HK-2 (cell line): ENCODE results near the gene WDR3.

Source experiments
- DNase-seq: peaks from one replicate; pipeline ENCODE4 v3.0.0-alpha.2; 2018; ENCODE audit not compliant: unreplicated experiment

Gene WDR3

DNA sequence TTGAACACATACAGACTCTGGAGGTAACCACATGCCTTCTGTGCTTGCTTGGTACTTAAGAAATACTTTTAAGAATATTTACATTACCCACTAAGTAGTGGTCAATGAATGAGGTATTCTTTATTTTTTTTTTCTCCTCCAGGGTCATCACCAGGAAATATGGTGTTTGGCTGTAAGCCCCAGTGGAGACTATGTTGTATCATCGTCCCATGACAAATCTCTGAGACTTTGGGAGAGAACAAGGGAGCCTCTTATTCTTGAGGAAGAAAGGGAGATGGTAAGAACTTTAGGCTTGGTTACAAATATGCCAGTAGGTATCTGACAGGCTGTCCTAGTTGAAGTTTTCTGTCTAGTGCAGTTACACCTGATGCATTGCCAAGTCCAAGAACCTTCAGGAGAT lies 22.8 kb downstream of the WDR3 start:
- no peak for DNase-seq

DNA sequence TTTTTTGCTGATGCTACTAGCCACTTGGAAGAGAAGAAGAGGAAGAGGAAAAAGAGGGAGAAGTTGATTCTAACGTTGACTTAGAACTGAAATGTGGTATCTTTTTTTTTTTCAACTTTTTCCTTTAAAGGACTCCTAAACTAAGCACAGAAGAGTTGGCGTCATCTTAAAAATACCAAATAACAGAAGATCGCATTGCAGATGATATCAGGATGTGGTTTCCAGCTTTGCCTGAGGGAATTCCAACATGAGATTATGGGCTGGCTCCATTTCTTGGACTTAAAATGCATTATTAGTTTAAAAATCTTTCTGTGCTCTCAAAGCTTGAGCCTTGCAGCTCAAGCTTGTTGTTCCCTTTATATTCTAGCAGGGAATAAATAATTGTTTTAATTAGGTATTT lies 29.8 kb downstream of the WDR3 start:
- DNase-seq: no peak

GRCh38 chr1:117964290-117965038 lies 34.9 kb downstream of the WDR3 start:
- DNase-seq: no peak

GRCh38 chr1:117967477-117967876 lies 37.9 kb downstream of the WDR3 start:
- no peak for DNase-seq

- no peak for DNase-seq
Measured at GRCh38 chr1:117967881-117968280, 38.3 kb downstream of the WDR3 start.

DNA sequence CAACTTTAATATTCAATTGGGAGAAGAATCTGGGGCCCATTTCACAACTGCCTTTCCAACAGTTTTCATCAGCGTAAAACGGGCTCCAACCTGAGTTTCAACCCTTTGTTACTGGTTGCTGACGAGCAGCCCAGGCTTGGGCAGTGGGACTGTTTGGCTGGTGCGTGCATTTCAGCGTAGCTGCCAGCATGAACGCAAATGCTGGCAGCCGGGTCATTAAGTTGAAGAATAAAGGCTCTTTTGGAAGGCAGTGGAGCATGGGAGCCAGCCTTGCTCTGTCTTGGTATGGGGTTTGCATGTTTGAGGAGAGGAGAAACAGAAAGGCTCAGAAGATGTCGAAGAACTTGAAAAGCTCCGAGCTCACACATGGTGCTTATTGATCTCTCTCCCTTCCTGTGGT lies 40.7 kb downstream of the WDR3 start:
- DNase-seq: no peak

DNA sequence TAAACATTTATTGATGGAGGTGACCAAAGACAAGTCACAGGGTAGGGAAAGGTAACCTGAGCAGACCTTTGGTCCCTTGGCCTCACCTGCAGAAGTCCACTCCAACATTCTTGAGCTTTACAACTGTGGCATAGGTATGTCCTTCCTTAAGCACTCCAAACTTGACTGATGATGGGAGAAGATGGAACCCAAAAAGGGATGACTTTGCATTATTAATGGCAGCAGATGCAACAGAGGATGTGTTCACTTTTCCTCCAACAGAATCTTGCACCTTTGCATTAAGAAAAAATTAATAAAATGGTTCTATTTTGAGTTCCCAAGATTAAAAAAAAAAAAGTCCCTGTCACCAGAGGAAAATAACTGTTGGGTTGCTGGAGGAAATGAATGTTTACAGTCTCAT lies 42.2 kb downstream of the WDR3 start:
- DNase-seq: no peak

DNA sequence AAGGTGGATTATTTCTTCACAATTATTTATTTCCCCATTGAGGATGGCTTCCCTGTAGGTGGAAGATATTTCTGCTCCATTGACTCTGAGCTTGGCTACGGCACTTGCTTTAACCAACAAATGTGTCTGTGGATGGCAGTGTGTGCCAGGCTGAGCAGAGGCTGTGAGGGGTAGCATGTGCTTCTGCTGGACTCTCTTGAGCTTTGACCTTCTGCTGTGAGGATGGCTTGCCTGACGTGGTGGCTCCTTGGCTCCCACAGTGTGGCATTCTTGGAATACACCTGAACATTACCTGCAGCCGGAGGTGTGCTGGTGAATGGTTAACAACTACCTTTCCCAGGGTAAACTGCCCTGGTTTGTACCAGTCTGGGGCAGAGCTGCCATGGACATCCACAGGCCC lies 46.8 kb downstream of the WDR3 start:
- DNase-seq: no peak

DNA sequence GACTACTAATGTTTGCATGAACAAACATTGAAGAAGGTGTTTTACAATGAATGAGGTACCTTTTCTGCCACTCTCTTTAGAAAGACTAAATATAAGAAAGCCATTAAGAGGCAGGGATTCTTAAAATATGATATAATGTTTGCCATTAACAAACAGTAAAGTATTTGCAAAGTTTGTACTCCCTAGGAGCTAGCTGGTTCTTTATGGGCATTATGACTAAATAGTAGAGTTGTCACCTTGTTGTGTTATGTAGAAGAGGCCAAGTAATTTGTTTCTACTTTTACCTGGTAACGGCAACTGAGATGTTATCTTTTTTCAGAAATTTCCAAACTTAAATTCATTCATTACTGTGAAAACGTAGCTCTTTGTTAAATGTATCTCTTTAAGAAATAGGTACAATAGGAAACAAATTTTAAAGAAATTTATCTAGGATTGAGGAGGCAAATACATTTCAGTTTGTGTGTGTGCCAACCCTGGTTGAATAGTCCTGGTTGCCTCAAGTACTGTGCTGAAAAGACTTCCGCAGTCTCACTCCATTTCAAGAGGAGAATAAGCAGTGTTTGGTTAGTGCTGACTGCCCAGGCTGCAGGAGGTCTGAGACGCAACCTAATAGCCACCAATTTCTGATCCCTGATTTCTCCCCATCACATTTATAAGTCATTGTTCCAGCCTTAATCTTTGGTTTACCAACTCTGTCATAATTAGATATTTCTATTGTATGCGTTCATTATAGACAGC lies 52.1 kb downstream of the WDR3 start:
- DNase-seq: no peak

GRCh38 chr1:117985239-117985638 lies 55.7 kb downstream of the WDR3 start:
- DNase-seq: no peak

- DNase-seq: no peak
Measured at GRCh38 chr1:117985973-117986372, 56.4 kb downstream of the WDR3 start.

DNA sequence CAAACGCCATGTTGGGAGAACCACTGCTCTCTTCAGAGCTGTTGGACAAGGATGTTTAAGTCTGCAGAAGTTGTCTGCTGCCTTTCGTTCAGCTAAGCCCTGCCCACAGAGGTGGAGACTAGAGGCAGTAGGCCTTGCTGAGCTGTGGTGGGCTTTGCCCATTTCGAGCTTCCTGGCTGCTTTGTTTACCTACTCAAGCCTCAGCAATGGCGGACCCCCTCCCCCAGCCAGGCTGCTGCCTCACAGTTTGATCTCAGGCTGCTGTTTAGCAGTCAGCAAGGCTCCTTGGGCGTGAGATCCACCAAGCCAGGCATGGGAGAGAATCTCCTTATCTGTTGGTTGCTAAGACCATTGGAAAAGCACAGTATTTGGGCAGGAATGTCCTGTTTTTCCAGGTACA lies 74.8 kb downstream of the WDR3 start:
- no peak for DNase-seq

GRCh38 chr1:118007391-118007790 lies 77.9 kb downstream of the WDR3 start:
- no peak for DNase-seq

DNA sequence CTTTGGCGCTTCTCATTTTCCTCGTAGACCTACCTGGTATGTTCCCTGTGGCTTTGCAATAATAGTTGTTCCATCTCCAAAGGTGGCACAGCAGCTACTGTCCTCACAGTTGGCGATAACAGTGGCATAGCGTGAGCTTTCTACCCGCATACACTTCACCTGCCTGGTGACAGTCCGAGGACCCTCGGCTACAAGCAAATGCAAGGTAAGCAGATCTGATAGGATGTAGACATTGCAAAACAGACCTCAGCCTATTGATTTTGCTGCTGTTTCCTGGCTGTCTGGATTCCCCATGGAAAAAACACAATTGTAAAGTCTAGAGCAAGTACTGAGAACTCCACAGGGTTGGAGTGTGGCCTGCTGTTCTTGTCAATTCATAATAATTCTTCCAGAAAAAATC lies 78.5 kb downstream of the WDR3 start:
- DNase-seq: no peak

DNA sequence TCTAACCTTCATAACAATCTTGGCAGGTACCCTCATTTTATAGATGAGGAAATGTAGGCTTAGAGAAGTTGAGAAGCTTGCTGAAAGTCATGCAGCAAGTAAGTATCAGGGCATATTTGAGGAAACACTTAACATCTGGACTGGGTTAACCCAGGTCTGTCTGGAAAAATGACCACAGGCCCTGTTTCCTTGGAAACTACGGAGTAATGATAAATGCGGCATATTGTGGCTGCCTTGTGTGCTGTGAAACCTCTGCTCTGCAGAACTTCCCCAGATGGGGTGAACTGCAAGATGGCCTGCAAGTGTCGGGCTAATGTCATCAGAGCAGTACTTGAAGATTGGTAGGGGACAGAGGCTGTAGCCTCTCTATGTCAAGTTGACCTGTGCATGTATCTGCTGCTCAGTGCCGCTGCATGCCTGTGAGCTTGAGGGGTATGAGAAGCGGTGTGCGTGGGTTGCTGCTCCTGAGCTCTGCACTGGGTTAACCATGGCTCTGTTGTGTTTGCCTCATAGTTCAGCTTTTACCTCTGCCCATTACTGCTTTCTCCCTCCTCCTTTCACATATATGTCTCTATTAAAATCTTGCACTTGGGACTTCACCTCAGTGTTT lies 83.1 kb downstream of the WDR3 start:
- DNase-seq: no peak

- DNase-seq: no peak
Measured at GRCh38 chr1:118013336-118013735, 83.8 kb downstream of the WDR3 start.

DNA sequence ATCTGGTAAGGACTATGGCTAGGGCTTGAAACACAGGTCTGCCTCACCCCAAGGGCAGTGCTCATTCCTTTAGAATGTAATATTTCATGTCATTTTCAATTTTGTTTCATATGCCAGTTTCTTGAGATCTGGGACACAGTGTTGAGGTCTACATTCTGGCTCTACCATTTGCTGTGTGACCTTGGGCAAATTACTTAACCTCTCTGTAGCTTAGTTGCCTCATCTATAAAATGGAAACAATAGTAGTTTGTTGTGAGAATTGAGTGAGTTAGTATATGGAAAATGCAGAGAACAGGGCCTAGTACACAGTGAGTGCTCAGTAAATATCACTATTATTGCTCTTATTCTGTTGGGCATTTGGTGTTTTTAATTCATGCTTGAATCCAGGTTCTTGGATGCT lies 84.4 kb downstream of the WDR3 start:
- DNase-seq: no peak
